ENCODE measurements around the gene FBLN2.

The FBLN2 gene

DNA sequence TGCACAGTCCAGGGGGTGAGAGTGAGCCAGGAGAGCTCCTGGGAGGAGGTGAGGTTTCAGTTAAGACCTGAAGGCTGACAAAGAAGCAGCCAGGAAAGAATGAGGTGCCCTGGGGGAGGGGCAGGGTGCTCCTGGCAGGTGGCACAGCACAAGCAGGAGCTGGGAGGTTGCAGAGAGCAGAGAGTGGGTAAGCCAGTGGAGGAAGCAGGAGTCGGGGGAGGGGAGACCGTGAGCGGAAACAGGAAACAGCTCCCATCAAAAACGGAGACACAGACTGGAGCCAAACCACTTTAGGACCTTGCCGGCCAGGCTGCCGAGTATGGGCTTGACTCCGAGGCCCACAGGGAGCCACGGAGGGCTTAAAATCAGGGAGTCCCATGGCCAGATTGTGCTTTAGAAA, 12.1 kb upstream of the FBLN2 start:
- TF ChIP-seq, protein P1, sequence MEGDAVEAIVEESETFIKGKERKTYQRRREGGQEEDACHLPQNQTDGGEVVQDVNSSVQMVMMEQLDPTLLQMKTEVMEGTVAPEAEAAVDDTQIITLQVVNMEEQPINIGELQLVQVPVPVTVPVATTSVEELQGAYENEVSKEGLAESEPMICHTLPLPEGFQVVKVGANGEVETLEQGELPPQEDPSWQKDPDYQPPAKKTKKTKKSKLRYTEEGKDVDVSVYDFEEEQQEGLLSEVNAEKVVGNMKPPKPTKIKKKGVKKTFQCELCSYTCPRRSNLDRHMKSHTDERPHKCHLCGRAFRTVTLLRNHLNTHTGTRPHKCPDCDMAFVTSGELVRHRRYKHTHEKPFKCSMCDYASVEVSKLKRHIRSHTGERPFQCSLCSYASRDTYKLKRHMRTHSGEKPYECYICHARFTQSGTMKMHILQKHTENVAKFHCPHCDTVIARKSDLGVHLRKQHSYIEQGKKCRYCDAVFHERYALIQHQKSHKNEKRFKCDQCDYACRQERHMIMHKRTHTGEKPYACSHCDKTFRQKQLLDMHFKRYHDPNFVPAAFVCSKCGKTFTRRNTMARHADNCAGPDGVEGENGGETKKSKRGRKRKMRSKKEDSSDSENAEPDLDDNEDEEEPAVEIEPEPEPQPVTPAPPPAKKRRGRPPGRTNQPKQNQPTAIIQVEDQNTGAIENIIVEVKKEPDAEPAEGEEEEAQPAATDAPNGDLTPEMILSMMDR (IDR thresholded peaks at IDR 0.05), result no peak
- Histone ChIP-seq H3K36me3 (no peaks in the 10 kb centered on the region), H3K27me3 (no peaks in the 10 kb centered on the region), H3K27ac (peak overlapping the region; percentile 22 to 52), H3K4me3 (no peak overlapping the region), H3K4me1 (peaks cover 0 to 26% (median 10%) of the 10 kb centered on the region in 4 donors), H3K9me3 (no peaks in the 10 kb centered on the region)
- intact Hi-C loops (cut with DNase I; ENCODE audit: low total_unique reads), result no loop called here
- DNase-seq, result no peak

DNA sequence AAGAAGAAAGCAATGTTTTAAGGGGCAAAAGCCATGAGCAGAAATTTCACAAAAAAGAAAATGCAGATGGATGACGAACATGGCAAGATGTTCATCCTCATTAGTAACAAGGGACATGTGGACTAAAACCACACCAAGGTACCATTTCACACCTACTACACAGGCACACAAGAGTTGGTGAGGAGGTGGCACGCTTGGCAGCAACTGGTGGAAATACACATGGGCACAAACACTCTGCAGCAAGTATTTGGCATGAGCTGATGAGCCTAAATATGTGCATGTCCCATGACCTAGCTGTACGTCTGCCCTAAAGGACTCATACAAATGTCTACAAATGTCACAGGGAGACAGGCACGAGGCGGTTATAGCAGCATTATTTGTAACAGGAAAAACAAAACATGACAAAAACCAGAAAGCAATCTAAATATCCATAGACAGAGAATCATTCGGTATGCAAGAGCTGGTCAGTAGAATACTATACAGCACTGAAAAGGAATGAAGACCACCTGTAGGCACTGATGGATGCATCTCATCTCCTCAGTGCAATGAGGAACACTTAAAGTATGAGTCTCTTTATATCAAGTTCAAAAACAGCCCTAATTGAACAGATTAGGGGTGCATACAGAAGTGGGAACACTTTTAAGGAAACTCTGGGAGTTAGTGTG, 11.5 kb upstream of the FBLN2 start:
- intact Hi-C loops (cut with DNase I; ENCODE audit: low total_unique reads), result no loop called here
- Histone ChIP-seq H3K27me3 (no peaks in the 10 kb centered on the region), H3K27ac (peak overlapping the region; percentile 22 to 52), H3K4me3 (no peak overlapping the region), H3K4me1 (peaks cover 0 to 26% (median 10%) of the 10 kb centered on the region in 4 donors), H3K36me3 (no peaks in the 10 kb centered on the region), H3K9me3 (no peaks in the 10 kb centered on the region)
- DNase-seq, result peak in 1 of 2 donors; percentile 42
- TF ChIP-seq, protein P1 (IDR thresholded peaks at IDR 0.05), result no peak

DNA sequence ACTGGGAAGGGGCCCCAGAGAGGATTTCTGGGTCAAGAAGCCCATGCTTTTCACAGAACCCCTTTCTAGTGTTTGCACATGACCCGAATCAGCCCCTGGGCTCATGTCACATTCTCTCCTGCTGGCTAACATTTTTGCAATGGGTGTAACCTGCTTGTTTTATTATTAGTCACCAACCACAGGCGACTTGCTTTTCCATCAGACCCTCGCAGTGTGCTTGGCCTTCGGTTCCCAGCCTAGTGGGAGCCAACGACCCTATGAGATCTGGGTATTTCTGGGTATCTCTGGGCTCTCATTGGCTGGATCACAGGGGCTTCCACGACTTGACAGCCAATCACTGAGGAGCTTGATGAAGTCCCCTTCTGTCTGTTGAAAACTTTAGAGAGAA, 11.0 kb upstream of the FBLN2 start:
- peak; percentile 65 to 73 for DNase-seq
- Histone ChIP-seq H3K4me3 (no peak overlapping the region), H3K9me3 (no peaks in the 10 kb centered on the region), H3K27me3 (no peaks in the 10 kb centered on the region), H3K36me3 (no peaks in the 10 kb centered on the region), H3K4me1 (peaks cover 0 to 27% (median 9%) of the 10 kb centered on the region in 4 donors), H3K27ac (peak overlapping the region in 1 of 2 donors; percentile 52)
- TF ChIP-seq, protein P1 (IDR thresholded peaks at IDR 0.05), result no peak
- intact Hi-C loops (cut with DNase I; ENCODE audit: low total_unique reads), result no loop called here

DNA sequence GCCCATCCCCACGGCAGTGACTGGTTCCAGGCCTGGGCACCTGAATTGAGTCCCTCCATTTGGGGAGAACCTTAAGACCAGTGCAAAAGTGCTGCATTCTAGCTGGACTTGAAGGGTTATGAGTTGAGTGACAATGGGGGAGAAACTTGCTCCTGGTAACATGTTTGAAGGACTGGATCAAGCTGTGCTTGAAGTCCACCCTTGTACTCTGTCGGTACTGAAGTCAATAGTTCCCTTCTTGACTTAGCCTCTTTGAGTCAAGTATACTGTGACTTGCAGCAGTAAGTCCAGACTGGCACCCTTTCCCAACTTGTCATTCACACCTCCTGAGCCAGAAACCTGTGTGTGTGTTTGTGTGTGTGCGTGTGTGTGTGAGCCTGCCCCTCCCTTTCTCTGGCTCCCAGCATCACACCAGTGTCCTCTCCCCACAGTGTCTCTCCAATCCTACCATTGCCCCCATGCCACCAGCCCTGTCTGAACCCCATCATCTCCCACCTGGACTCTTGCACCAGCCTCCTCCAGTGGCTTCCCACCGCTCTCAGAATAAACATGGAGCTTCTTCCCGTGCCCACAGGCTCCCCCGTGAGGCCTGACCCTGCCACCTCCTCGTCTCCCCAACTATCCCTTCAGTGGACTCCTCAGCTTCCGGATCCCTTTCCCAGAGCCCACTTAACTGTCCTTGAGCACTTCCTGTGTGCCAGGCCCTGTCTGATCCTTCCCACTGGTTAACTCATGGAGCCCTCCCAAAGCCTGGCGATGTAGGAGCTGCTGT, 10.2 kb upstream of the FBLN2 start:
- no peaks in the 10 kb centered on the region for H3K27me3 ChIP-seq
- TF ChIP-seq, protein P1 (IDR thresholded peaks at IDR 0.05), result no peak
- DNase-seq, result peak in 1 of 2 donors; percentile 62
- H3K27ac ChIP-seq, result peak overlapping the region in 1 of 2 donors; percentile 52
- intact Hi-C loops (cut with DNase I; ENCODE audit: low total_unique reads), result no loop called here
- no peaks in the 10 kb centered on the region for H3K36me3 ChIP-seq
- H3K4me3 ChIP-seq, result no peak overlapping the region
- no peaks in the 10 kb centered on the region for H3K9me3 ChIP-seq
- peaks cover 0 to 34% (median 6%) of the 10 kb centered on the region in 4 donors for H3K4me1 ChIP-seq

DNA sequence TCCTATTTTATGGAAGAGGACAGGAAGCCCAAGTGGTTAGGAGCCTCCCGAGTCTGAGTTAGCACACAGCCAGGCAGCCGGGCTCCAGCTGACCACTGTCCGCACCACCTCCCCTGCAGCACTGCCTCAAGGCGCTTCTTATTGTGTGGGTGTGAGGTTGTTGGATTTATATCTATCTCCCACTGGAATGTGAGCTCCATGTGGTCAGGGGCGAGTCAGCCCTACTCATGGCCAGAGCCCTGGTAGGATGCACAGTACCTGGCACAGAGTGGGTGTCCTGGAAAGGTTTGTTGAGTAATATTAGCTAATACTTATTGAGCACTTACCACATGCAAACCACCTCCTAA, 9.7 kb upstream of the FBLN2 start:
- no peak overlapping the region for H3K4me3 ChIP-seq

More for the DNA sequence above, 9.7 kb upstream of the FBLN2 start:
- intact Hi-C loops (cut with DNase I; ENCODE audit: low total_unique reads), result no loop called here
- Histone ChIP-seq H3K9me3 (no peaks in the 10 kb centered on the region), H3K27me3 (no peaks in the 10 kb centered on the region), H3K36me3 (no peaks in the 10 kb centered on the region), H3K4me1 (peaks cover 0 to 39% (median 8%) of the 10 kb centered on the region in 4 donors), H3K27ac (peak overlapping the region in 1 of 2 donors; percentile 52)
- peak in 1 of 2 donors; percentile 63 for DNase-seq
- TF ChIP-seq, protein P1 (IDR thresholded peaks at IDR 0.05), result no peak

Data from tibial artery (tissue), 4 donors.